ENCODE measurements around the gene VTA1.
"Not testable (repeated sequence)": the region's sequence is repeated elsewhere in the genome, so short reads cannot be mapped to it uniquely, and the experiment has no call there.

The VTA1 gene

GRCh38 chr6:142118925-142119324 lies 28.1 kb upstream of the VTA1 start:
- H3K4me3 ChIP-seq (ENCODE audit: low read depth, low read length) = no peak overlapping the region
- TF ChIP-seq POLR2A (IDR thresholded peaks at IDR 0.05; ENCODE audit: extremely low read depth, insufficient read length) (no peak), MAX (IDR thresholded peaks at IDR 0.05; ENCODE audit: low read depth, low read length) (no peak), MYC (IDR thresholded peaks at IDR 0.05; ENCODE audit: low read depth, low read length) (no peak), CTCF (IDR thresholded peaks at IDR 0.05; ENCODE audit: low read depth, low read length) (no peak)
- DNase-seq (ENCODE audit: low read depth) = no peak

GRCh38 chr6:142121342-142121741 lies 25.7 kb upstream of the VTA1 start:
- TF ChIP-seq MYC (IDR thresholded peaks at IDR 0.05; ENCODE audit: low read depth, low read length) (no peak), CTCF (IDR thresholded peaks at IDR 0.05; ENCODE audit: low read depth, low read length) (no peak), POLR2A (IDR thresholded peaks at IDR 0.05; ENCODE audit: extremely low read depth, insufficient read length) (no peak), MAX (IDR thresholded peaks at IDR 0.05; ENCODE audit: low read depth, low read length) (no peak)
- no peak for DNase-seq (ENCODE audit: low read depth)
- H3K4me3 ChIP-seq (ENCODE audit: low read depth, low read length) = no peak overlapping the region

- no peak overlapping the region for H3K4me3 ChIP-seq (ENCODE audit: low read depth, low read length)
- no peak for DNase-seq (ENCODE audit: low read depth)
- no peak for TF ChIP-seq POLR2A (IDR thresholded peaks at IDR 0.05; ENCODE audit: extremely low read depth, insufficient read length)
Observed at GRCh38 chr6:142130814-142131213, 16.2 kb upstream of the VTA1 start.

- TF ChIP-seq CTCF (IDR thresholded peaks at IDR 0.05; ENCODE audit: low read depth, low read length) = no peak
- no peak for DNase-seq (ENCODE audit: low read depth)
- no peak within 1 kb of the TSS for H3K4me3 ChIP-seq (ENCODE audit: low read depth, low read length)
Observed at GRCh38 chr6:142132625-142133024, 14.4 kb upstream of the VTA1 start, which contains the start of gene GJE1. TSS of gene GJE1 (plus strand) at chr6:142132925. CDS start at chr6:142133159, 234 bp downstream.

GRCh38 chr6:142138876-142139275 lies 8.2 kb upstream of the VTA1 start:
- TF ChIP-seq MYC (IDR thresholded peaks at IDR 0.05; ENCODE audit: low read depth, low read length) (no peak), MAX (IDR thresholded peaks at IDR 0.05; ENCODE audit: low read depth, low read length) (no peak), CTCF (IDR thresholded peaks at IDR 0.05; ENCODE audit: low read depth, low read length) (no peak), POLR2A (IDR thresholded peaks at IDR 0.05; ENCODE audit: extremely low read depth, insufficient read length) (no peak)
- DNase-seq (ENCODE audit: low read depth) = no peak
- no peak overlapping the region for H3K4me3 ChIP-seq (ENCODE audit: low read depth, low read length)

GRCh38 chr6:142141531-142141930 lies 5.5 kb upstream of the VTA1 start:
- not testable (repeated sequence) for H3K4me3 ChIP-seq (ENCODE audit: low read depth, low read length); DNase-seq (ENCODE audit: low read depth)

- no peak for TF ChIP-seq MYC (IDR thresholded peaks at IDR 0.05; ENCODE audit: low read depth, low read length)
- no peak for TF ChIP-seq MAX (IDR thresholded peaks at IDR 0.05; ENCODE audit: low read depth, low read length)
- no peak for TF ChIP-seq POLR2A (IDR thresholded peaks at IDR 0.05; ENCODE audit: extremely low read depth, insufficient read length)
- no peak for TF ChIP-seq CTCF (IDR thresholded peaks at IDR 0.05; ENCODE audit: low read depth, low read length)
- DNase-seq (ENCODE audit: low read depth) = no peak
- H3K4me3 ChIP-seq (ENCODE audit: low read depth, low read length) = no peak overlapping the region
Observed at GRCh38 chr6:142152746-142153145, 5.7 kb downstream of the VTA1 start.

Data from NB4 (cell line).